Panc1 (cell line): ENCODE measurements around the gene PDCD2L.

Experiments
- CTCF ChIP-seq: fragments of 450-650 bp; IDR thresholded peaks from 2 replicates; pipeline ENCODE4 v1.5.1; 2017; ENCODE audit warnings: mild to moderate bottlenecking
- POLR2AphosphoS5 ChIP-seq: IDR thresholded peaks from 2 replicates; pipeline ENCODE4 v1.6.1; 2012; ENCODE audit warnings: mild to moderate bottlenecking, low read depth, low read length, moderate library complexity
- REST ChIP-seq, 2 experiments: IDR thresholded peaks; 2 replicates each; pipeline ENCODE4 v1.6.1; 2011 to 2012; ENCODE audit warnings: low read depth in 2 of 2, control low read depth in 1 of 2, low read length in 1 of 2, mild to moderate bottlenecking in 1 of 2, moderate library complexity in 1 of 2; ENCODE audit not compliant: insufficient read depth in 1 of 2
- SIN3A ChIP-seq: IDR thresholded peaks from 2 replicates; pipeline ENCODE4 v1.6.1; 2012; ENCODE audit warnings: low read depth, mild to moderate bottlenecking, low read length, moderate library complexity, borderline replicate concordance; ENCODE audit not compliant: insufficient read depth
- TCF7L2 ChIP-seq: IDR thresholded peaks from 2 replicates; pipeline ENCODE4 v1.6.1; 2011; ENCODE audit warnings: mild to moderate bottlenecking, low read depth, low read length, inconsistent platforms

- TF ChIP-seq POLR2AphosphoS5 (no peak), CTCF (no peak), REST (IDR thresholded peaks at IDR 0.05; ENCODE audit: insufficient read depth in 1 of 2, low read depth in 2 of 2, low read length in 1 of 2) (no peak), SIN3A (no peak), TCF7L2 (no peak)
Measured at GRCh38 chr19:34448191-34448590, 44.0 kb downstream of the PDCD2L start.
